ENCODE results near the gene ITPR1. TPM values are rescaled to one million over a fixed set of nuclear protein-coding genes. Genes with fewer than 3 reads are reported as not detected.

ITPR1 gene
- total RNA-seq, 4 donors from 2014 or later, result 56.1 to 71.2 (median 61.9) TPM

- DNase-seq (ENCODE audit: low spot score in 2 of 2), result no peak
- Histone ChIP-seq H3K27me3 (no peaks in the 10 kb centered on the region), H3K4me3 (no peak overlapping the region), H3K27ac (peak overlapping the region in 1 of 4 donors; percentile 48), H3K36me3 (peaks cover 0 to 27% (median 0%) of the 10 kb centered on the region in 3 donors), H3K9me3 (no peaks in the 10 kb centered on the region), H3K4me1 (peaks cover 0 to 52% (median 17%) of the 10 kb centered on the region in 4 donors)
- WGBS, 2 donors, result 93 to 98% methylated on average over 2 of the region's 2 CpGs
- TF ChIP-seq EP300 (IDR thresholded peaks at IDR 0.05) (no peak), POLR2A (IDR thresholded peaks at IDR 0.05) (no peak), CTCF (IDR thresholded peaks at IDR 0.05) (no peak)
Measured at GRCh38 chr3:4836516-4836915, 343.4 kb downstream of the ITPR1 start.

GRCh38 chr3:4837374-4837930 lies 344.3 kb downstream of the ITPR1 start:
- no peak for TF ChIP-seq CTCF (IDR thresholded peaks at IDR 0.05)
- no peak for TF ChIP-seq EP300 (IDR thresholded peaks at IDR 0.05)
- no peak for TF ChIP-seq POLR2A (IDR thresholded peaks at IDR 0.05)
- DNase-seq (ENCODE audit: low spot score in 2 of 2), result no peak
- Histone ChIP-seq H3K4me1 (peaks cover 0 to 46% (median 12%) of the 10 kb centered on the region in 4 donors), H3K9me3 (no peaks in the 10 kb centered on the region), H3K27me3 (no peaks in the 10 kb centered on the region), H3K27ac (peak overlapping the region in 2 of 4 donors; percentile 8 to 81), H3K36me3 (peaks cover 0 to 27% (median 0%) of the 10 kb centered on the region in 3 donors), H3K4me3 (no peak overlapping the region)
- WGBS, 2 donors, result 91 to 94% methylated on average over 5 of the region's 5 CpGs

GRCh38 chr3:4838621-4839022 lies 345.5 kb downstream of the ITPR1 start:
- Histone ChIP-seq H3K4me3 (no peak overlapping the region), H3K9me3 (no peaks in the 10 kb centered on the region), H3K4me1 (peaks cover 0 to 46% (median 11%) of the 10 kb centered on the region in 4 donors), H3K27ac (peak overlapping the region in 3 of 4 donors; percentile 46 to 81 (median 64)), H3K27me3 (no peaks in the 10 kb centered on the region), H3K36me3 (peaks cover 0 to 25% (median 0%) of the 10 kb centered on the region in 3 donors)
- WGBS, 2 donors, result 49 to 58% methylated on average over 4 of the region's 4 CpGs
- TF ChIP-seq CTCF (IDR thresholded peaks at IDR 0.05), result no peak
- TF ChIP-seq EP300 (IDR thresholded peaks at IDR 0.05), result peak in 1 of 2 donors; percentile 46
- no peak for DNase-seq (ENCODE audit: low spot score in 2 of 2)

GRCh38 chr3:4839278-4839677 lies 346.1 kb downstream of the ITPR1 start:
- TF ChIP-seq CTCF (IDR thresholded peaks at IDR 0.05) (no peak), POLR2A (IDR thresholded peaks at IDR 0.05) (no peak)
- H3K4me1 ChIP-seq, result peaks cover 0 to 44% (median 11%) of the 10 kb centered on the region in 4 donors
- H3K36me3 ChIP-seq, result peaks cover 0 to 18% (median 0%) of the 10 kb centered on the region in 3 donors
- H3K27ac ChIP-seq, result peak overlapping the region in 3 of 4 donors; percentile 46 to 81 (median 64)
- H3K4me3 ChIP-seq, result no peak overlapping the region
- H3K27me3 ChIP-seq, result no peaks in the 10 kb centered on the region
- no peak for DNase-seq (ENCODE audit: low spot score in 2 of 2)
- H3K9me3 ChIP-seq, result no peaks in the 10 kb centered on the region
- 95 to 97% methylated on average over 3 of the region's 3 CpGs for WGBS, 2 donors

GRCh38 chr3:4841225-4841624 lies 348.1 kb downstream of the ITPR1 start:
- Histone ChIP-seq H3K4me3 (no peak overlapping the region), H3K4me1 (peaks cover 0 to 32% (median 9%) of the 10 kb centered on the region in 4 donors), H3K36me3 (peaks cover 0 to 14% (median 0%) of the 10 kb centered on the region in 3 donors), H3K27ac (peak overlapping the region in 3 of 4 donors; percentile 48 to 81 (median 64)), H3K27me3 (no peaks in the 10 kb centered on the region), H3K9me3 (no peaks in the 10 kb centered on the region)
- 67 to 75% methylated on average over 3 of the region's 3 CpGs for WGBS, 2 donors
- DNase-seq (ENCODE audit: low spot score in 2 of 2), result no peak
- TF ChIP-seq EP300 (IDR thresholded peaks at IDR 0.05) (no peak), CTCF (IDR thresholded peaks at IDR 0.05) (no peak), POLR2A (IDR thresholded peaks at IDR 0.05) (no peak)
